HG03280 (cell line): Measurements from ENCODE around the gene DENND10.

Experiments
- ATAC-seq: cut with Tn5 transposase; IDR thresholded peaks from one replicate; pipeline ENCODE4 v1.9.1; 2021; ENCODE audit warnings: mild to moderate bottlenecking, moderate library complexity; ENCODE audit not compliant: unreplicated experiment

The DENND10 gene, protein sequence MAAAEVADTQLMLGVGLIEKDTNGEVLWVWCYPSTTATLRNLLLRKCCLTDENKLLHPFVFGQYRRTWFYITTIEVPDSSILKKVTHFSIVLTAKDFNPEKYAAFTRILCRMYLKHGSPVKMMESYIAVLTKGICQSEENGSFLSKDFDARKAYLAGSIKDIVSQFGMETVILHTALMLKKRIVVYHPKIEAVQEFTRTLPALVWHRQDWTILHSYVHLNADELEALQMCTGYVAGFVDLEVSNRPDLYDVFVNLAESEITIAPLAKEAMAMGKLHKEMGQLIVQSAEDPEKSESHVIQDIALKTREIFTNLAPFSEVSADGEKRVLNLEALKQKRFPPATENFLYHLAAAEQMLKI

GRCh38 chr10:119103903-119104653 lies at the start of gene DENND10:
Gene DENND10, plus strand, starts transcription at chr10:119104113. Its CDS starts 30 bp downstream, at chr10:119104143.
- ATAC-seq = peak; percentile 88

DNA sequence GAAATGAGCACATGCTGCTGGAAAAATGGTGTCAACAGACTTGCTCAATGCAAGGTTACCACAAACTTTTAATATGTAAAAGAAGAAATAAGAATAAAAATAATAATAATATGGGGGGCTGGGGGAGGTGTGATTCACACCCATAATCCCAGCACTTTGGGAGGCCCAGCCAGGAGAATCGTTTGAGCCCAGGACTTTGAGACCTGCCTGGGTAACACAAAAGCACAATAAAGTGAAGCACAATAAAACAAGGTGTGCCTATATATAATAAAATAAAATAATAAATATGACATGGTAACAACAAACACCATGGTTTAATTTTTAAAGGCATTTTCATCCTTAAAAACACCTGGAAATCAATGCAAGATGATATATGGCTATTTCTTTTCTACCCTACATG lies 48.4 kb upstream of the DENND10 start:
- ATAC-seq = no peak

GRCh38 chr10:119058010-119058409 lies 45.9 kb upstream of the DENND10 start:
- ATAC-seq = no peak

DNA sequence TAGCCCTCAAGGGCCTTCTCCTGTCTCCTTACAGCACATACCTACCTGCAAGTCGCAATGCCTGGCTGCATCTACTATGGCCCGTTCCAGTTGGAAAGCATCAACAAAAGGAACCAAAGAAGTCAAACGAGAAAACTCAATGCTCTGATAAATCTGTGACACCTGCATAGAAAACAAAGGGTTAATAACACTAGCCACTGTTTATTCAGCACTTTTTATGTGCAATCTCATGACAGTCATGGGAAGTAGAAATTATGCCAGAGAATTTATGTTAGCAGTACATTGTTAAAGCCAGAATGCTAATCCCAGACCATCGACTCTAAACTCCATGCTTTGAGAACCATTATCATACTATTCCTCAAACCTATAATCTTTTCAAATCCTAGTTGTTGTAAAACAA lies 44.4 kb upstream of the DENND10 start:
- no peak for ATAC-seq

- no peak for ATAC-seq
Observed at GRCh38 chr10:119060107-119060506, 43.8 kb upstream of the DENND10 start.

- no peak for ATAC-seq
Observed at GRCh38 chr10:119061352-119061751, 42.6 kb upstream of the DENND10 start.

DNA sequence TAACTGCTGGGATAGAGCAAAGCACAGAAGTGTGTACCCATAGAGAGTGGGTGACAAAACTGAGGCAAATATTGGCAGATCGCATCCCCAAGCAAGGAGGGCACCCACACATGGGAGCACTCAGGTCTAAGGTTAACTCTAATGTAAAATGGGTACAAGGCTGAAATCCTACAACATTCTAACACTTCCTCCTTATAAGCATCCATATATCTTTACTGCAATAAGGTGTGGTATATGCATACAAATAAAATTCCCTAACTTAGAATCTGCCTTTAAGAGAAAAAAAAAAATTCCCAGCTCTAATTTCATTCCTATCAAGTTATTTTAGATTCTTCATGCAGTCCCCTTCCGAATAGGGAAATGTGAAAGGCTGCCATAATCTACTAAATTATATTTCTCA lies 42.0 kb upstream of the DENND10 start:
- ATAC-seq = no peak

DNA sequence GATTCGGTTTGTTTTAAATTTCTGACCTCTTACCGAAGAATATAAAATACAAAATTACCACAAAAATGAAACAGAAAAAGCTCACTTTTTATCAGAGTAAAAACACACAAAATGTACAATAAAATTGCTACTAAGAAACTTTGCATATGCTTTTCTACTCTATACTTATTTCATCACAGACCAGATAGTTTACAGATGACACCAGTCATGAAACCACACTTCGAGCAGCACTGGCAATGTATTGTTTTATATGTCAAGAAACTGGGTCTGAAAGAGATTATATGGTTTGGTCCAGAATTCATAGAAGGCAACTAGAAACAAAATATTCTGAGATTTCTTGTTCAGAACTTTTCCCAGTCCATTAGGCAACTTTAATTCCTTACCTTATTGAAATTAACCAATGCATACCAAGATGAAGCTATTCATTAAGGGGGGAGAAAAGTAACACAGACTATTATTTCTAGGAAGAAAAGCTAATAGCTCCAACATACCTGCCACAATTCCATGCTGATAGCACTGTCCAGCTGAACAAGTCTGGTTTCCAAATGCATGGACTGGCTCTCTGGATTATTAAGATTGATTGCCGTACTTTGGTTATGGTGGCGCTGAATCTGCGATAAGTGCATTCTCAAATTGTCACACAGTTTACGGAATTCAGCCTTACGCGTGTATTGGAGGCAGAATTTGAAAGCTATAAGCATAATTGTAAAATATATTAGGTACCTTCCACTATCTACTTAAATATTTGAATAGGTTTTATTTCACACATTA lies 33.3 kb upstream of the DENND10 start:
- ATAC-seq = no peak

GRCh38 chr10:119073584-119073983 lies 30.3 kb upstream of the DENND10 start:
- ATAC-seq = no peak

GRCh38 chr10:119078422-119079179 lies 25.3 kb upstream of the DENND10 start:
- ATAC-seq = no peak

GRCh38 chr10:119079599-119080520 lies 24.1 kb upstream of the DENND10 start:
- ATAC-seq = peak; percentile 51

GRCh38 chr10:119080521-119081259 lies 23.2 kb upstream of the DENND10 start, which contains the start of gene EIF3A:
Gene EIF3A, minus strand, starts transcription at chr10:119080817. Its CDS starts 141 bp downstream, at chr10:119080676.
- peak; percentile 82 for ATAC-seq

DNA sequence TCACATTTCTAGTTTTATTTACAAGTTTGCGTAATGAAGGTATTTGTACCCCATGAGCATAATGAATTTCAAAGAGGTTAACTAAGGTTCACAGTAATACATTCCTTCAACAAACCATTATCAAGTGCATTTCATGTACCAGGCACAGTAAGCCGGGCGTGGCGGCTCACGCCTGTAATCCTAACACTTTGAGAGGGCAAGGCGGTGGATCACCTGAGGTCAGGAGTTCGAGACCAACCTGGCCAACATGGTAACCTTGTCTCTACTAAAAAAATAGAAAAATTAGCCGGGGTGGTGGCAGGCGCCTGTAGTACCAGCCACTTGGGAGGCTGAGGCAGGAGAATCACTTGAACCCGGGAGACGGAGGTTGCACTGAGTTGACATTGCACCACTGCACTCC lies 19.0 kb upstream of the DENND10 start:
- ATAC-seq = no peak

DNA sequence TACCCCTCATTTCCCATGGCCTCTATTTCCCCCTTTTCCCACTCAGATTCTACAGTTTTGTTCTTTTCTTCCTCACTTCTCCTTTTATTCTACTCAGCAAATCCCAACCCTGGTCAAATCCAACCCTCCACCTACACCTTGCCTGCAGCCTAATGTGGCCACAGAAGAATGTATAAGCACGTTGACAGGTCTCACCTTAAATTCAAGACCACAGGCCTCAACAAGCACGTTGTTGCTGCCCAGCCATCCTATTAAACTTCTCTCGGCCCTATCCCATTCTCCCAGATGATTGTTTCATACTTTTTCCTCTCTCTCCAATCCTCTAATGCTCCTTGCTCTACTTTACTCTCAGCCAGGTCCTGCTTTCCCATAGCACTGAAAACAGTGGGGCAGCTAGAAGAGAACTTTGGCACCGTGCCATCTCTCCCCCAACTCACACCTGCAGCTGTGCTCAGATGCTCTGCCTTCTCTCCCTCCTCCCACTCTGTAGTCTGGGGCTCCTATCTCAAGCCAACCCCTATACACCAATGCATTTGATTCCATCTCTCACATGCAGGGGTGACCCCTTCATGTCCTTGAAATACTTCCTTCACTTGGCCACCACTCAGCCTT lies 16.5 kb upstream of the DENND10 start:
- no peak for ATAC-seq

- ATAC-seq = peak; percentile 67
Observed at GRCh38 chr10:119090026-119090795, 13.7 kb upstream of the DENND10 start.

DNA sequence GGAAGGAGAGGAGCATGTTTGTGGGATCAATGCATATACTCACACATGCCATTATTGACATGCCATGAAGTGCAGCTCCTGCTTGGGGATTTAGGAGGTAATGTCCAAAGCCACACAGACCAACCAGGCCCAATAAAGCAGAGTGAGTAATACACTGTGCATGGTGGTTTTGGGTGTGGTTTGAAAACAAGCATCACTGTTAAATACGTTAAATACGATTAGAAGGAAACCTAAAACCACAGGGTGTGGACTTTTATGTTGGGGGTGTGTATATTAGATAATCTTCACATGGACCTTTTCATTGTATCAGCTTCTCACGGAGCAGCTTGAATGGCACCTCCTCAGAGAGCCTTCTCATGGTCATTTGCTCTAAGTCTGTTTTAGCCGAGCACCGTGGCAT lies 12.9 kb upstream of the DENND10 start:
- no peak for ATAC-seq

DNA sequence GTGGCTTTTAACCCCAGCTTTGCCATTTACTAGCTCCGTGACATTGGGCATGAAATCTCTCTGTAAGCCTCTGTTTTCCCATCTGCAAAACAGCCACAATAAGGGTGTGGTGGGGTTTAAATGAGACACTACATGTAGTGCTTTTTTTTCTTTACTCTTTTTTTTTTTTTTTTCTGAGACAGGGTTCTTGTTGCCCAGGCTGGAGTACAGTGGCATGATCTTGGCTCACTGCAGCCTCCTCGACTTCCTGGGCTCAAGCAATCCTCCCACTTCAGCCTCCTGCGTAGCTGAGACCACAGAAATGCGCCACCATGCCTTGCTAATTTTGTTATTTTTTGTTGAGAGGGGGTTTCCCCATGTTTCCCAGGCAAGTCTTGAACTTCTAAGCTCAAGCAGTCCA lies 8.3 kb upstream of the DENND10 start:
- ATAC-seq = no peak
